Parathyroid adenoma (tissue), 2 donors: ENCODE measurements around the gene STX8.

Experiments
- H2AFZ ChIP-seq: fragments of 300-600 bp; sonication (generic); one replicate; pipeline ENCODE4 v1.7.0; 2017; ENCODE audit warnings: antibody characterized with exemption, mild to moderate bottlenecking
- H3K27ac ChIP-seq: fragments of 300-600 bp; sonication (generic); one replicate; pipeline ENCODE4 v1.7.0; 2017
- H3K27me3 ChIP-seq: fragments of 300-600 bp; sonication (generic); one replicate; pipeline ENCODE4 v1.7.0; 2017; ENCODE audit warnings: low read length; ENCODE audit not compliant: control insufficient read depth, insufficient read depth
- H3K36me3 ChIP-seq: fragments of 300-600 bp; sonication (generic); one replicate; pipeline ENCODE4 v1.7.0; 2017; ENCODE audit warnings: low read length; ENCODE audit not compliant: control insufficient read depth, insufficient read depth
- H3K4me1 ChIP-seq: fragments of 300-600 bp; sonication (generic); one replicate; pipeline ENCODE4 v1.7.0; 2017; ENCODE audit warnings: control low read depth
- H3K4me2 ChIP-seq: fragments of 300-600 bp; sonication (generic); one replicate; pipeline ENCODE4 v1.7.0; 2017; ENCODE audit warnings: low read length
- H3K4me3 ChIP-seq: fragments of 300-600 bp; sonication (generic); one replicate; pipeline ENCODE4 v1.7.0; 2017; ENCODE audit warnings: low read depth, low read length
- H3K79me2 ChIP-seq: fragments of 300-600 bp; sonication (generic); one replicate; pipeline ENCODE4 v1.7.0; 2017; ENCODE audit warnings: control low read depth
- H3K9ac ChIP-seq: fragments of 300-600 bp; sonication (generic); one replicate; pipeline ENCODE4 v1.7.0; 2017; ENCODE audit warnings: mild to moderate bottlenecking
- H3K9me3 ChIP-seq: fragments of 300-600 bp; sonication (generic); one replicate; pipeline ENCODE4 v1.7.0; 2017; ENCODE audit warnings: low read length; ENCODE audit not compliant: control insufficient read depth
- TF ChIP-seq, protein P1 (sequence below): fragments of 300-600 bp; sonication (generic); IDR thresholded peaks from one replicate; pipeline ENCODE4 v1.7.0; 2017; ENCODE audit warnings: antibody characterized with exemption, mild to moderate bottlenecking
- donor health status: primary hyperparathyroidism.

STX8 gene

GRCh38 chr17:9228408-9229159 is 347.0 kb downstream of the STX8 start:
- no peak overlapping the region for H3K4me3 ChIP-seq
- H2AFZ ChIP-seq = no peak overlapping the region
- no peaks in the 10 kb centered on the region for H3K9me3 ChIP-seq
- no peak overlapping the region for H3K4me2 ChIP-seq
- H3K79me2 ChIP-seq = no peaks in the 10 kb centered on the region
- no peaks in the 10 kb centered on the region for H3K36me3 ChIP-seq
- no peak overlapping the region for H3K9ac ChIP-seq
- no peaks in the 10 kb centered on the region for H3K27me3 ChIP-seq
- H3K4me1 ChIP-seq = no peaks in the 10 kb centered on the region
- H3K27ac ChIP-seq = no peak overlapping the region
- TF ChIP-seq, protein P1, sequence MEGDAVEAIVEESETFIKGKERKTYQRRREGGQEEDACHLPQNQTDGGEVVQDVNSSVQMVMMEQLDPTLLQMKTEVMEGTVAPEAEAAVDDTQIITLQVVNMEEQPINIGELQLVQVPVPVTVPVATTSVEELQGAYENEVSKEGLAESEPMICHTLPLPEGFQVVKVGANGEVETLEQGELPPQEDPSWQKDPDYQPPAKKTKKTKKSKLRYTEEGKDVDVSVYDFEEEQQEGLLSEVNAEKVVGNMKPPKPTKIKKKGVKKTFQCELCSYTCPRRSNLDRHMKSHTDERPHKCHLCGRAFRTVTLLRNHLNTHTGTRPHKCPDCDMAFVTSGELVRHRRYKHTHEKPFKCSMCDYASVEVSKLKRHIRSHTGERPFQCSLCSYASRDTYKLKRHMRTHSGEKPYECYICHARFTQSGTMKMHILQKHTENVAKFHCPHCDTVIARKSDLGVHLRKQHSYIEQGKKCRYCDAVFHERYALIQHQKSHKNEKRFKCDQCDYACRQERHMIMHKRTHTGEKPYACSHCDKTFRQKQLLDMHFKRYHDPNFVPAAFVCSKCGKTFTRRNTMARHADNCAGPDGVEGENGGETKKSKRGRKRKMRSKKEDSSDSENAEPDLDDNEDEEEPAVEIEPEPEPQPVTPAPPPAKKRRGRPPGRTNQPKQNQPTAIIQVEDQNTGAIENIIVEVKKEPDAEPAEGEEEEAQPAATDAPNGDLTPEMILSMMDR = no peak

DNA sequence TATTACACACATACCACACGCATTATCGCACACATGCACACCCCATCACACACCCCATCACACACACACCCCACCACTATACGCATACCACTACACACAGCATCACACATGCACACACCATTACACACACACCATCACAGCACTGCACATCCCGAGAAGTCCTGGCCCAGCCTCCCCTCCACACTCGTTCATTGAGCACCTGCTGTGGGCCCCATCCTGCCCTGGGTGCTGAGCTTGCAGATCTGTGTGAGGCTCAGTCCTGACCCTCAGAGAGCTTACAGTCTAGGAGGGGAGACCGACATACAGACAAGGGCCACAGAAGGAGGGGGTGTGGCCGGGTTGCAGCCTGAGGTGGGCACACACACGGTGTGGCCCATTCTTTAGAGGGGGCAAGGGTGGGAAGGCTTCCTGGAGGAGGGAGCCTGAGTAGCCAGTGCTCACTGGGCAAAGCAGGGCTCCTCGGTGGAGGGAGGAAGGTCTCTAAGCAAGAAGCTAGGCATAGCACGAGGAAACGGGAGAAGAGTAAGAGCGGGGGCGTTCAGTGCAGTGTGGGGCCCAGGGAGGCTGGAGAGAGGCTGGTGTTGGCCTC is 347.7 kb downstream of the STX8 start:
- Histone ChIP-seq H3K27ac (no peak overlapping the region), H3K27me3 (no peaks in the 10 kb centered on the region), H2AFZ (no peak overlapping the region), H3K36me3 (no peaks in the 10 kb centered on the region), H3K4me3 (no peak overlapping the region), H3K4me2 (no peak overlapping the region), H3K9me3 (no peaks in the 10 kb centered on the region), H3K79me2 (no peaks in the 10 kb centered on the region), H3K9ac (no peak overlapping the region), H3K4me1 (no peaks in the 10 kb centered on the region)
- TF ChIP-seq, protein P1 = no peak

DNA sequence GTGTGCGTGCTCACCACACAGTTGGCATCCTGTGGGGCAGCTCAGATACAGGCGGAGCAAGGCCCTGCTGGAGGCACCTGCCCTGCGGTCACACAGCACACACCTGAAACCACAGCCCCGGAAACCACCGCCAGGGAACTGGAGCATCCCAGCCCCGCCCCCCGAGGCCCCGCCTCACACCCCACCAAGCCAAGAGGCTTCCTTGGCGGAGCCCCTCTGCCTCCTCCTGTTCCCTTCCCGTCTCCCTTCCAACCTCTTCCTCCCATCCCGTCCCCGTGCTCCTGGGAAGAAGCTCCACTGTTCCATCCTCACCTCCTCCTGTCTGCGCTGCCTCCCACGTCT is 348.9 kb downstream of the STX8 start:
- H3K9ac ChIP-seq = no peak overlapping the region
- H3K9me3 ChIP-seq = no peaks in the 10 kb centered on the region
- no peaks in the 10 kb centered on the region for H3K27me3 ChIP-seq
- H3K36me3 ChIP-seq = no peaks in the 10 kb centered on the region
- no peak overlapping the region for H3K27ac ChIP-seq
- H3K79me2 ChIP-seq = no peaks in the 10 kb centered on the region
- no peak overlapping the region for H3K4me2 ChIP-seq
- H2AFZ ChIP-seq = no peak overlapping the region
- H3K4me1 ChIP-seq = no peaks in the 10 kb centered on the region
- no peak overlapping the region for H3K4me3 ChIP-seq
- TF ChIP-seq, protein P1 = no peak

GRCh38 chr17:9226130-9226793 is 349.4 kb downstream of the STX8 start:
- H3K79me2 ChIP-seq = no peaks in the 10 kb centered on the region
- no peaks in the 10 kb centered on the region for H3K9me3 ChIP-seq
- H3K9ac ChIP-seq = no peak overlapping the region
- TF ChIP-seq, protein P1 = no peak
- H3K4me3 ChIP-seq = no peak overlapping the region
- no peaks in the 10 kb centered on the region for H3K27me3 ChIP-seq
- H3K27ac ChIP-seq = no peak overlapping the region
- H3K36me3 ChIP-seq = no peaks in the 10 kb centered on the region
- H3K4me2 ChIP-seq = no peak overlapping the region
- no peaks in the 10 kb centered on the region for H3K4me1 ChIP-seq
- H2AFZ ChIP-seq = no peak overlapping the region
